MM.1S (cell line): ENCODE measurements around the gene ITPA.

Experiments
- CTCF ChIP-seq: fragments of 300-600 bp; sonication (generic); IDR thresholded peaks from 2 replicates; pipeline ENCODE4 v1.5.1; 2016; ENCODE audit warnings: antibody characterized with exemption, low read length, mixed read lengths
- EZH2 ChIP-seq: fragments of 300-600 bp; sonication (generic); optimal IDR thresholded peaks from 2 replicates; pipeline ENCODE3; 2017; ENCODE audit warnings: low read depth, mild to moderate bottlenecking, antibody characterized with exemption, low read length, mixed read lengths
- EZH2phosphoT487 ChIP-seq: fragments of 300-600 bp; sonication (generic); IDR thresholded peaks from 2 replicates; pipeline ENCODE4 v1.6.1; 2018; ENCODE audit warnings: antibody characterized with exemption, low read length

DNA sequence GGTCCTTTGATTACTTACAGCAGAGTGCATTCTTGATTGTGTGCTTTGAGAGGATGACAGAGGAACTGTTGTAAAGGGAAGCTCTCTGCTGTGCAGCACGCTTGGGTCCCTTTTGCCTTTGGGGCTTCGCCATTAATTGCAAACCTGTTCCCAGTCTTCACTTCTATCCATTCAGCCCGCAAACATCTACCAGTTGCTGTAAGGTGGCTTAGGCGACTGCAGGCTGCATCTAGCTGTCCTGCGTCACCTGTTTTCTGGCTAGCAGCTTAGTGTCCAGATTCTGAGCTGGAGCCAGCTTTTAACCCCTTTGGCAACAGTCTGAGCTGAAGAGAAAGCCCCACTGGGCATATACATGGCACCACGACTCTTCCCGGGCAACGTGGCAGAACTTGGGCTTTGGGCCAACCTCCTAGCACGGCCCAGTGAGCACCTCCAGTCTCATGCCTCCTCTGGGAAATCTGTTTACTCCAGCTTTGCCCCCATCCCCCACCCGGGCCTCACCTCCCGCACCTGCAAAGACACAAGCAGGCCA, 47.2 kb upstream of the ITPA start:
- TF ChIP-seq EZH2phosphoT487 (no peak), CTCF (no peak), EZH2 (no peak)
